K562 (cell line): ENCODE measurements around the gene RPL14. TPM values are rescaled to one million over a fixed set of nuclear protein-coding genes. Genes with fewer than 3 reads are reported as not detected.

Source experiments
- TRIM28 ChIP-seq: fragments of 450-650 bp; IDR thresholded peaks from 2 replicates; pipeline ENCODE4 v1.6.1; 2017
- ZBTB40 ChIP-seq, 2 experiments: fragments of 450-650 bp in 1 of 2; sonication (generic) in 1 of 2; formaldehyde crosslinking in 1 of 2; IDR thresholded peaks; 2 replicates each; pipeline versions ENCODE4 v1.7.1 to v1.9.0; 2016 to 2022; ENCODE audit warnings: inconsistent platforms in 1 of 2, mild to moderate bottlenecking in 1 of 2, missing genetic modification reagents in 1 of 2
- ZMIZ1 ChIP-seq, 2 experiments: fragments of 150-350 bp in 1 of 2; IDR thresholded peaks; 2 replicates each; pipeline ENCODE4 v1.6.1; 2012 to 2016; ENCODE audit warnings: low read depth in 2 of 2, low read length in 2 of 2, mild to moderate bottlenecking in 1 of 2, moderate library complexity in 1 of 2
- ZNF212 ChIP-seq: fragments of 450-650 bp; formaldehyde crosslinking; IDR thresholded peaks from 2 replicates; pipeline ENCODE4 v1.4.0; 2020; ENCODE audit warnings: mild to moderate bottlenecking
- ZNF512 ChIP-seq: IDR thresholded peaks from 2 replicates; pipeline ENCODE4 v1.6.1; 2016; ENCODE audit warnings: missing genetic modification characterization, missing compliant biosample characterization
- polyA plus RNA-seq, 8 experiments: library from polyadenylated mRNA; depleted of rRNA in 4 of 8; stranded (reverse) in 5 of 8; unstranded in 3 of 8; fragments of >200 nt; fragmentation: Nextera tagmentation in 2 of 8; fragmentation: Illumina TruSeq in 1 of 8; extraction: Ambion mirVana in 2 of 8; extraction: Trizol in 1 of 8; gene quantifications; 2 replicates each; pipeline versions ENCODE4 v1.2.1 to v1.2.3, GENCODE V29; 2011 to 2014; ENCODE audit warnings: inconsistent platforms in 1 of 8, missing spikeins in 1 of 8
- total RNA-seq, 7 experiments: library from RNA; depleted of rRNA in 6 of 7; stranded (reverse); fragments of >200 nt in 6 of 7; fragmentation: Illumina TruSeq in 2 of 7; extraction: Trizol in 2 of 7; gene quantifications; 2 replicates each; pipeline versions ENCODE4 v1.2.1 to v1.2.3, GENCODE V29; 2011 to 2021; ENCODE audit warnings: low replicate concordance in 1 of 7
- TF ChIP-seq, protein P1 (sequence below): sonication (generic); IDR thresholded peaks from 2 replicates; pipeline ENCODE4 v1.6.1; 2016
- TF ChIP-seq, protein P2 (sequence below): fragments of 450-650 bp; formaldehyde crosslinking; IDR thresholded peaks from 2 replicates; pipeline ENCODE4 v1.4.0; 2020; ENCODE audit warnings: mild to moderate bottlenecking, mixed read lengths

RPL14 gene
- total and polyA plus RNA-seq, 9 of the 15 experiments (the other 6 are each of a cell fraction or from before 2014, with no cell fraction given), result 851 to 4,649 (median 2,133) TPM

- TF ChIP-seq, protein P1, sequence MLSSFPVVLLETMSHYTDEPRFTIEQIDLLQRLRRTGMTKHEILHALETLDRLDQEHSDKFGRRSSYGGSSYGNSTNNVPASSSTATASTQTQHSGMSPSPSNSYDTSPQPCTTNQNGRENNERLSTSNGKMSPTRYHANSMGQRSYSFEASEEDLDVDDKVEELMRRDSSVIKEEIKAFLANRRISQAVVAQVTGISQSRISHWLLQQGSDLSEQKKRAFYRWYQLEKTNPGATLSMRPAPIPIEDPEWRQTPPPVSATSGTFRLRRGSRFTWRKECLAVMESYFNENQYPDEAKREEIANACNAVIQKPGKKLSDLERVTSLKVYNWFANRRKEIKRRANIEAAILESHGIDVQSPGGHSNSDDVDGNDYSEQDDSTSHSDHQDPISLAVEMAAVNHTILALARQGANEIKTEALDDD, result no peak
- TF ChIP-seq ZBTB40 (IDR thresholded peaks at IDR 0.05) (peak; percentile 51; the same call in 1 of the 2 replicates), ZBTB40 (CRISPR knock-in tag; IDR thresholded peaks at IDR 0.05) (no peak), ZNF512 (tag) (no peak), ZMIZ1 (IDR thresholded peaks at IDR 0.05; ENCODE audit: low read depth in 2 of 2, low read length in 2 of 2) (peak in 1 of 2 experiments; percentile 54; a peak in 1 of 4 replicates), ZNF212 (CRISPR knock-in tag) (peak; percentile 46; the same call in 1 of the 2 replicates), TRIM28 (no peak)
- TF ChIP-seq, protein P2, sequence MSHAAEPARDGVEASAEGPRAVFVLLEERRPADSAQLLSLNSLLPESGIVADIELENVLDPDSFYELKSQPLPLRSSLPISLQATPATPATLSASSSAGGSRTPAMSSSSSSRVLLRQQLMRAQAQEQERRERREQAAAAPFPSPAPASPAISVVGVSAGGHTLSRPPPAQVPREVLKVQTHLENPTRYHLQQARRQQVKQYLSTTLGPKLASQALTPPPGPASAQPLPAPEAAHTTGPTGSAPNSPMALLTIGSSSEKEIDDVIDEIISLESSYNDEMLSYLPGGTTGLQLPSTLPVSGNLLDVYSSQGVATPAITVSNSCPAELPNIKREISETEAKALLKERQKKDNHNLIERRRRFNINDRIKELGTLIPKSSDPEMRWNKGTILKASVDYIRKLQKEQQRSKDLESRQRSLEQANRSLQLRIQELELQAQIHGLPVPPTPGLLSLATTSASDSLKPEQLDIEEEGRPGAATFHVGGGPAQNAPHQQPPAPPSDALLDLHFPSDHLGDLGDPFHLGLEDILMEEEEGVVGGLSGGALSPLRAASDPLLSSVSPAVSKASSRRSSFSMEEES (CRISPR knock-in tag), result 0 out of 2 replicates have a peak, but pooled peaks have one; percentile 4
Observed at GRCh38 chr3:40456940-40457823, at the start of gene RPL14 (continued).
